Astrocyte of the cerebellum (primary cell): ENCODE measurements around the gene TMEM40.

Source experiments
- DNase-seq: peaks from one replicate; pipeline ENCODE4 v3.0.0-alpha.2; 2011; ENCODE audit warnings: low read depth
- H3K4me3 ChIP-seq: 2 replicates; pipeline ENCODE4 v1.5.1; 2011; ENCODE audit warnings: mild to moderate bottlenecking, low read depth, low read length, moderate library complexity
- in situ Hi-C: cut with HindIII; loops from 2 replicates; pipeline ENCODE4 v1.10.0; 2017; ENCODE audit warnings: low sequenced_read_pairs
- TF ChIP-seq, protein P1 (sequence below): IDR thresholded peaks from 2 replicates; pipeline ENCODE4 v1.5.1; 2012; ENCODE audit warnings: low read length, low read depth, moderate library complexity, mild to moderate bottlenecking; ENCODE audit errors: missing control alignments

Gene TMEM40

DNA sequence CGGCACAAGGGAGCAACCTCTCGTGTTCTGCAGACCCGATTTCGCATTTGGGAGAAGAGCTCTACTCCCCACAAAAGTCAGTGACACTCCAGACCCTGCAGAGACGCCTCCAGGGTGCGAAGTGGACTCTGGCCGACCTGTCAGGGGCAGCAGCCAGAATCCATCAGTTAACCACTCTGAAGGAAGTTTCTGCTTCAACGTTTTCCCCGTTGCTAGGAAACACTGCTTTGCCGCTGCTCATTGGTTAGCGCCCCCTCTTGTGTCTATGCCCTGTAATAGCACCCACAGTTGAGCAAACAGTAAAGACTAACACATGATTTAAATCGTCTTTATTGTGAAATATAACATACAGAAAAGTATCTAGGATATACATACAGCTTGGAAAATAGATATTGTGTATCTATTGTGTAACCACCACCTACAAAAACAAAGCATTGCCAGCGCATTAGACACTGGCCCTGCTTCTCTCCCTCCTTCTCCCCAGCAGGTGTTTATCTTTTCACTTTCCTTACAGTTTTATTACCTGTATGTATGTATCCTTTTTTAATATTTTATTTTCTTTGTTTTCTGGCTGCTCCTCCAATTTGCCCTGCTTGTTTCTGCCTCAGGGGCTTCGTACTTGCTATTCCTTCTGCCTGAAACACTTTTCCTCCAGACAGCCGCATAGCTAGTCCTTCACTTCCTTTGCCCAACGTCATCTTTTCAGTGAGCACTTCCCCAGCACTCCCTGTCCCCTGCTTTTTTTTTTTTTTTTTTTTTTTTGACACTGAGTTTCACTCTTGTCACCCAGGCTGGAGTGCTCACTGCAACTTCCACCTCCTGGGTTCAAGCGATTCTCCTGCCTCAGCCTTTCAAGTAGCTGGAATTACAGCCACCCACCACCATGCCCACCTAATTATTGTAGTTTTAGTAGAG is 38.8 kb downstream of the TMEM40 start:
- in situ Hi-C loops, result no loop called here
- H3K4me3 ChIP-seq, result peak overlapping the region; percentile 31
- TF ChIP-seq, protein P1, sequence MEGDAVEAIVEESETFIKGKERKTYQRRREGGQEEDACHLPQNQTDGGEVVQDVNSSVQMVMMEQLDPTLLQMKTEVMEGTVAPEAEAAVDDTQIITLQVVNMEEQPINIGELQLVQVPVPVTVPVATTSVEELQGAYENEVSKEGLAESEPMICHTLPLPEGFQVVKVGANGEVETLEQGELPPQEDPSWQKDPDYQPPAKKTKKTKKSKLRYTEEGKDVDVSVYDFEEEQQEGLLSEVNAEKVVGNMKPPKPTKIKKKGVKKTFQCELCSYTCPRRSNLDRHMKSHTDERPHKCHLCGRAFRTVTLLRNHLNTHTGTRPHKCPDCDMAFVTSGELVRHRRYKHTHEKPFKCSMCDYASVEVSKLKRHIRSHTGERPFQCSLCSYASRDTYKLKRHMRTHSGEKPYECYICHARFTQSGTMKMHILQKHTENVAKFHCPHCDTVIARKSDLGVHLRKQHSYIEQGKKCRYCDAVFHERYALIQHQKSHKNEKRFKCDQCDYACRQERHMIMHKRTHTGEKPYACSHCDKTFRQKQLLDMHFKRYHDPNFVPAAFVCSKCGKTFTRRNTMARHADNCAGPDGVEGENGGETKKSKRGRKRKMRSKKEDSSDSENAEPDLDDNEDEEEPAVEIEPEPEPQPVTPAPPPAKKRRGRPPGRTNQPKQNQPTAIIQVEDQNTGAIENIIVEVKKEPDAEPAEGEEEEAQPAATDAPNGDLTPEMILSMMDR, result peak; percentile 97
- DNase-seq, result peak; percentile 70

DNA sequence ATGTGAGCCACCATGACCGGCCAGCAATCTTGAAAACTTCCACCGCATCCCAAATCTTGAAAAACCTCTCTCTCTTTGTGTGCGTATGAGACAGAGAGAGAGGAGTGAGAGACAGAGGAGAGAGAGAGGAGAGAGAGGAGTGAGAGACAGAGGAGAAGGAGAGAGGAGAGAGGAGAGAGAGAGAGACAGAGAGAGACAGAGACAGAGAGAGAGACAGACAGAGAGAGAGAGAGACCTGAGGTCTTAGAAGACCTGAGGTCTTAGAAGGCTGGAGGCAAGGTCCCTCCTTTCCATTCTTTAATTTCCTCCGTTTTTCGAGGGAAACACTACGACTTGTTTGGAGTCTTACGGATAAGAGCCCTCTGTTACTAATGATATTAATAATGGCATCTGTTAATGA is 39.5 kb downstream of the TMEM40 start:
- no peak for DNase-seq

DNA sequence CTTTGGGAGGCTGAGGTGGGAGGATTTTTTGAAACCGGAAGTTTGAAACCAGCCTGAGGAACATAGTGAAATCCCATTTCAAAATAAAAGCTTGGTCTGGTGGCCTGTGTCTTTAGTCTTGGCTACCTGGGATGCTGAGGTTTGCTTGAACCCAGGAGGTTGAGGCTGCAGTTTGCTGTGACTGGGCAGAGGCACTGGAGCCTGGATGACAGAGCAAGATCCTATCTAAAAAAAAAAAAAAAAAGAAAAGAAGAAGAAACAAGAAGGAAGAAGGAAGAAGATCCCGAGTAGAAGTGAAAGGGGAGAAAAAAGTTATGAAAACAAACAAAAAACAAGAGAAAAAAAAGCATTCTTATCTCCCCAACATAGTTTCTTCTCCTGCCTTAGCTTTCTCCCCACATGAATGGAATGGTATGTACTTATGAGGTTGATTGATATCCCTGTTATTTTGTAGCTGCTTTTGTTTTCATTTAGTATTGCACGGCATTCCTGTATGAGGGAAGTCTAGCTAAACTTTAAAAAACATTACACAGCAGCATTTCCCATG is 42.4 kb downstream of the TMEM40 start:
- in situ Hi-C loops, result no loop called here
- H3K4me3 ChIP-seq, result no peak overlapping the region
- TF ChIP-seq, protein P1, result no peak
- no peak for DNase-seq

More for the DNA sequence above, 39.5 kb downstream of the TMEM40 start:
- in situ Hi-C loops, result no loop called here
- TF ChIP-seq, protein P1, result no peak
- H3K4me3 ChIP-seq, result peak overlapping the region; percentile 31

DNA sequence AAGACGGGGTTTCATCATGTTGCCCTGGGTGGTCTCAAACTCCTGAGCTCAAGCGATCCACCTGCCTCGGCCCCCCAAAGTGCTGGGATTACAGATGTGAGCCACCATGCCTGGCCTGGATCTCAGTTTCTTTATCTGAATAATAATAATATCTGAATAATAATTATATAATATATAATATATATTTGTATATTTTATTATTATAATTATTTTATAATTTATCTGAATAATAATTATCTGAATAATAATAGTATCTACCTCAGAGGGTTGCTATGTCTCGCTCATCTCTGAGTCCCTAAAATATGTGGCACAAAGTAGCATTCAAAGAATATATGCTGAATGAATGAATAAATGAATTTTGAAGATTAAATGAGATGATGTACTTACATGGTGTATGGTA is 44.8 kb downstream of the TMEM40 start:
- TF ChIP-seq, protein P1, result no peak
- H3K4me3 ChIP-seq, result no peak overlapping the region
- in situ Hi-C loops, result no loop called here
- no peak for DNase-seq

DNA sequence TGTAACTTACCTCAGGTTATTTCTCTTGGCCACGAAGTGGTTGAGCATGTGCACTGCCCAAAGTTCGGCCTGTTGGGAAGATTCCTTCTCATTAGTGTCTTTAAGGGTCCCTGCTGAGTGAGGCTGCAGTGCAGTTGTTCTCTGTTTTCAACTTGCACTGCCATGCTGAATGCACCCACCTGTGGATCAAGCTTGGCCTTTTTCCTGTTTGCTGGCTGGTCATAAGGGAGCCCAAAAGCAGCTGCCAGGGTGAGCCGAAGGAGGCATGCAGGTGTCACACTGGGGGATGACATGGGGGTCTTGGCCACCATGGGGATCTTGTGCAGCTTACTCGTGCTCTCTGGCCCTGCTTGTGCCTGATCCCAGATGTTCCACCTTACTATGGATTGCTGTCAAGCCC is 49.0 kb downstream of the TMEM40 start:
- TF ChIP-seq, protein P1, result no peak

DNA sequence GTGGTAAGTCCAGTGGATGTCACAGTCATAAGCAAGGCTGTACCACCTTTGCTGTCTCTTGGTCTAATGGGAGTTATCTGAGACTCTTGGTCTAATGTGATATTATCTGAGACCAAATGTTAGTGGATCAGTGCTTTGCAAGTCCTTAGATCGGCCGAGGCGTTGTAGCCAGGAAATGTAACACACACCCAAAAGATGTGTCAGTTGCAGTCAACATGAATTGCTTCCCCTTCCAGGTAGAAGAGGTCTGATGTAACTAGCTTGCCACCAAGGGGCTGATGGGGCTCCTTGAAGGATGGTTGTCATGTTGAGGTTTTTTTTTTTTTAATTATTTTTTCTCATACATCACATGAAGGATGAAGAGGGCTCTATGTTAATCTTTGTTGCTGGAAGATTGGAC is 49.7 kb downstream of the TMEM40 start:
- no peak overlapping the region for H3K4me3 ChIP-seq
- TF ChIP-seq, protein P1, result no peak
- no peak for DNase-seq
- in situ Hi-C loops, result no loop called here

More for the DNA sequence above, 49.0 kb downstream of the TMEM40 start:
- DNase-seq, result no peak
- in situ Hi-C loops, result no loop called here
- H3K4me3 ChIP-seq, result no peak overlapping the region
